ENCODE data around the gene KLHL2.
A peak's percentile ranks its signal among the peaks of the same experiment; 100 is the strongest.
"Not testable (repeated sequence)": the region's sequence is repeated elsewhere in the genome, so short reads cannot be mapped to it uniquely, and the experiment has no call there.

The KLHL2 gene

DNA sequence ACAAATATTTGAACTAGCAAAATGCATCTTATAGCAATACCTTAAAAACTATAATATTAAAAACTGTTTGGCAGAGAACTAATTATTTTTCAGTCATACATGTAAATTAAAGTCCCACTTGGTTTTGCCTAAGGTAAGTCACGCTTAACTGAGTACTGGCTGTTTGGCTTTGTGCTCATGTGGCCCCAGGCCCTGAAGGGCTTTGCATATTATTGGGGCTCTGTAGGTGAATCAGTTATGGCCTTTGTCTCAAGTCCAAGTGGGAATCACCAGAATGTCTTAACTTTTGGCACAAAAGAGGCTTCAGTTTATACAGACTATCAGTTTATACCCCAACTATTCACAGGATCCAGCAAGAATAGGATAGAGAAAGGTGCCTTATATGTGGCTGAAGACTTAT lies 29.5 kb downstream of the KLHL2 start:
- not testable (repeated sequence) for DNase-seq

- DNase-seq: not testable (repeated sequence)
These were observed 30.8 kb downstream of the KLHL2 start for GRCh38 chr4:165238041-165238640.

DNA sequence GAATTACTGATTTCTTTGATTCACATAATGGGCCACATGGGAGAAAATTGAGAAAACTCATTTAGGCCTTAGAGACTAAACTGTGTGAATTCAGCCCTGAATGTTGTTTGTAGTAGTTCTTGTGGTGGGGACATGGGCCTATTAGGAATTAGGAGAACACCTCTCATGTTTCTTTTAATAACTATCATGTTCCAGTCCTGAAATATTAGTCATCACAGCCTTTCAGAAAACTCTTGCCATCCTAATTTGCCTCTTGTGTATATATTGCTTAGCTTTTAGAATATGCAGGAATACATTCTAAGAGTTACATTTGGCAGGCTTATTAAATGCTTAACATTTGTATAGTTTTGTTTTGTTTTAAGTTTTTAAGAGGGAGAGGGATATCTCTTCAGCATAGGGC lies 33.4 kb downstream of the KLHL2 start:
- not testable (repeated sequence) for DNase-seq

GRCh38 chr4:165244148-165244547 lies 36.8 kb downstream of the KLHL2 start:
- DNase-seq: not testable (repeated sequence)

DNA sequence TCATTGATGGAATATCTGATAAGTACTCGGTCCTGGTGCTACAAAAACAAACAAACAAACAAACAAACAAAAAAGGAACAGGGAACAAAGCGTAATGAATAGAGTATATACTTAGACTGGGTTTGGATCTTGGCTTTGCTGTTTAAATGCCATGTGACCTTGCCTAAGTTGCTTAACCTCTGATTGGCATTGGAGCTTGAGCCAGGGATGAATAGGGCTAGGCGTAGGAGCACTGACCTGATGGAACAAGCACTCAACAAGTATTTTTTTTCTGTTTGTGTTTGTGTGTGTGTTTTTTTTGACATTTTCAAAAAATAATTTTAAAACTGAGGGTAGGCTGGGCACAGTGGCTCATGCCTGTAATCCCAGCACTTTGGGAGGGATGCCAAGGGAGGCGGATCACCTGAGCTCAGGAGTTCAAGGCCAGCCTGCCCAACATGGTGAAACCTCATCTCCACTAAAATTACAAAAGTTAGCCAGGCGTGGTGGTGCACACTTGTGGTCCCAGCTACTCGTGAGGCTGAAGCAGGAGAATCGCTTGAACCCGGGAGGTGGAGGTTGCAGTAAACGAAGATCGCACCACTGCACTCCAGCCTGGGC lies 37.3 kb downstream of the KLHL2 start:
- DNase-seq: not testable (repeated sequence)

DNA sequence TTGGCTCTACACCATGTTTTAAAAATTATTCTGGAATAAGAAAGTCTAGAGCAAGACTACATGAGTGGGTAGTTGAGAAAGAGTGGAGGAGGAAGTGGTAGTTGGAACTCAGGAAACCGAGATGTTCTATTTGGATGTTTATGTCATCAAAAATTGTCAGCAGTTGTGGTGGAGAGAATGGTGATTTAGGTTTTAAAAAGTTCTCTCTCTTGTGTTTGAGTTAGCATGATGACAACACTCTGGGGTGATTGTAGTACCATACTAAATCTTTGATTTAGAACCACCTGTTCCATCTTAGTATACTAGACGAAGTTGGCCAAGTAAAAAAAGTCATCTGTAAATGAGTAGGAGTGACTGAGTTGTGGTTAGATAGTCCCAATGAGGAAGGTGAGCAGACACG lies 40.7 kb downstream of the KLHL2 start:
- peak; percentile 65 for DNase-seq

GRCh38 chr4:165248904-165249303 lies 41.5 kb downstream of the KLHL2 start:
- not testable (repeated sequence) for DNase-seq

DNA sequence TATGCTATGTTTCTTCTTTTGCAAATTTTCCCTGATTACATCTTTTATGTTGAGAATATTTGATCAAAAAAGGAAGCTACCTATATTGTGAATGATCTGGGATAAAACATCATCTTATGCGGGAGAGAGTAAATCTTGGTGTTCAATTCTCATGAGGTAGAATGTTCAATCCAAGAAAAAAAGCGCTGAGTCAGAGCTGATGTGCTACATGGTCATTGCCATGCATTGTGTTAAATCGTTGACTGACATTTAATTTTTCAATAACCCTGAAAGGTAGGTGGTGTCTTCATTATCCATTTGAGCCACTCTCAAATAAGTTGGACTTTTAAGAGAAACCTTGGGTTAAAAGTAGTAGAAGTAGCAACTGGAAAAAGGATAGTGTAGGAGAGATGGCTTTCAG lies 47.4 kb downstream of the KLHL2 start:
- not testable (repeated sequence) for DNase-seq

DNA sequence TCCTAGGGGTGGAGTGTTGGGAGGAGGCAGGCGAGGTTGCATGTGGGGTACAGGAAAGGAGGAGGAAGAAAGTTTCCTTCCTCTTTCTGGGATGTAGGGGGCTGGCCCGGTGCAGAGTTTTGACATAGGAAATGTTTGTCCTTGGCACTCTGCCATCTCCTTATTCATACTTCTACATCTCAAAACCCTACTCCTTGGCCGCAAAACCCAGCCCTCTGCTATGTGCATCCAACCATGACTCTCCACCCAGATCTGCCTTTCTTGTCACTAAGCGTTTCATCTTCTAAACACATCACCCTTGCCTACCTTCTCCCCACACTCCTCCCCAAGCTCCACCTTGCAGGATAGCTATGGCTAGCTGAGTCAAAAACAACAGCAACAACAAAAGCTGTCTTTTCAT lies 48.1 kb downstream of the KLHL2 start:
- DNase-seq: peak; percentile 93

DNA sequence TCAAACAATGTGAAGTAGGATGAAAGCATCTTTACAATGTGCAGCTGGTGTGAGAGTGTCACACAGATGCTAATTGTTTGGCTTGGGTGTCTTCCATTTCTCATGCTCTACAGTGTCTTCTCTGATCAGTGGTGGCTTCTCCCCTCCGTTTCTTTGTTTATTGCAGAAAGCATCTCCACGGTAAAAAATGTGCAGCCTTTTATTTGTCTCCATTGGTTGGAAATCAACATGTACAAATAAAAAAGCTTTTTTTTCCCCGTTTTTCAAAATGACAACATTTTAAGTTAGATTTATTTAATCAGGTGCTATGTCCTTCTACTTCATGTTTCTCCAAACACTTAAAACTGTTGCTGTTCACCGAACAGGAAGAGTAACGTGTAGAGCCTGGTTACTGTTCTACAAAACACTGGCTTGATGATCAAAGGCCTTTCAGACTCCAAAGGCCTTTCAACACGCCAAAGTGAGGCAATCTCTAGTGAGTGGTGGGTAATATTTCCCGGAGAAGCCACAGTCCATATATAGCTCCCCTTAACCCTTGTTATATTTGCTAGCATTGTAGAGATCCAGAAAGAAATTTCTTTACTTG lies 48.8 kb downstream of the KLHL2 start:
- DNase-seq: peak; percentile 83

GRCh38 chr4:165259776-165260175 lies 52.4 kb downstream of the KLHL2 start:
- DNase-seq: not testable (repeated sequence)

- DNase-seq: not testable (repeated sequence)
These were observed 54.9 kb downstream of the KLHL2 start for GRCh38 chr4:165262306-165262705.

GRCh38 chr4:165263466-165263865 lies 56.1 kb downstream of the KLHL2 start:
- DNase-seq: not testable (repeated sequence)

DNA sequence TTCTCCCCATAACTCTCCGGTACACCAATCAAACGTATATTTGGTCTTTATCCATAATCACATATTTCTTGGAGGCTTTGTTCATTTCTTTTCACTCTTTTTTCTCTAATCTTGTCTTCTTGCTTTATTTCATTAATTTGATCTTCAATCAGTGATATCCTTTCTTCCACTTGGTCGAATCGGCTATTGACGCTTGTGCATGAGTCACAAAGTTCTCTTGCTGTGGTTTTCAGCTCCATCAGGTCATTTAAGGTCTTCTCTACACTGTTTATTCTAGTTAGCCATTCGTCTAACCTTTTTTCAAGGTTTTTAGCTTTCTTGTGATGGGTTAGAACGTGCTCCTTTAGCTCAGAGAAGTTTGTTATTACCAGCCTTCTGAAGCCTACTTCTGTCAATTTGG lies 62.6 kb downstream of the KLHL2 start:
- not testable (repeated sequence) for DNase-seq

GRCh38 chr4:165273443-165273842 lies 66.1 kb downstream of the KLHL2 start:
- DNase-seq: not testable (repeated sequence)

DNA sequence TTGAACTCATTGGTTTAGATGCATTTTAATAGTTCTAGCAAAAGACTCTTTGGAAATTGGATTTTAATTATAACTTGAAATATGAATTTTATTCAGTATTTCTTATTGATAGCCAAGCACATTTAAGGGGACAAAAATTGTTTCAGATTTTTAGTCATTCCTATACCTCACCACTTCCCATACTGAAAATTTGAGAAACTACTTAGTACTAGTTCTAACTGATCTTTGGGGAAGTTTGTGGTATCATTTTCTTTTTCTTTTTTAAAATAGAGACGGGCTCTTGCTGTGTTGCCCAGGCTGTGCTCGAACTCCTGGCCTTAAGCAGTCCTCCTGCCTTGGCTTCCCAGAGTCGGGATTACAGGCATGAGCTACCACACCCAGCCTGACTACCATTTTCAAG lies 68.0 kb downstream of the KLHL2 start:
- DNase-seq: not testable (repeated sequence)

DNA sequence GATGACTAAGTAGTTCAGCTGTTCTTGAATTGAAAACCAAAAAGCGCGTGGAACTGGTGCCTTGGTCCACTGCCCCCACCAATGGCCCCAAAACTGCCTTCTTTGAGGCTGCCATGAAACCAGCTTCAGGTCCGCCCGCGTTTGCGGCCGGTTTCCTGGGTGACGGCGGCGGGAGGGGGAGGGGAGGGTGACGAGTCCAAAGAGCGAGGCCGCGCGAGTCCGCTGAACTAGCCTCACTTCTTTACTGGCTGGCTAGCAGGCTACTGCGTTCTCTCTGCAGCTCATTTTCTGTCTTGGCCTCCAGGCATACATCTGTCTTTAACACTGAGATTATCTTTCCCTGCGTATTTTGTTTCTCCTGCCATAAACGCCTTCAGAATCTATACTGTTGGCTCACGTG lies 72.2 kb downstream of the KLHL2 start:
- not testable (repeated sequence) for DNase-seq

DNA sequence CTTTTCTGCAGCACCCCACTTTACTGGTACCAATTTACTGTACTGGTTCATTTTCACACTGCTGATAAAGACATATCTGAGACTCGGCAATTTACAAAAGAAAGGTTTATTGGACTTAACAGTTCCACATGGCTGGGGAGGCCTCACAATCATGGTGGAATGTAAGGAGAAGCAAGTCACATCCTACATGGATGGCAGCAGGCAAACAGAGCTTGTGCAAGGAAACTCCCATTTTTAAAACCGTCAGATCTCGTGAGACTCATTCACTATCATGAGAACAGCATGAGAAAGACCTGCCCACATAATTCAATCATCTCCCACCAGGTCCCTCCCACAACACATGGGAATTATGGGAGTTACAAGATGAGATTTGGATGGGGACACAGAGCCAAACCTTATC lies 77.3 kb downstream of the KLHL2 start:
- not testable (repeated sequence) for DNase-seq

- not testable (repeated sequence) for DNase-seq
These were observed 79.4 kb downstream of the KLHL2 start for GRCh38 chr4:165286619-165287340.

- no peak for DNase-seq
These were observed 80.9 kb downstream of the KLHL2 start for GRCh38 chr4:165288226-165288625.

- peak; percentile 53 for DNase-seq
These were observed 81.5 kb downstream of the KLHL2 start for GRCh38 chr4:165288639-165289422.

DNA sequence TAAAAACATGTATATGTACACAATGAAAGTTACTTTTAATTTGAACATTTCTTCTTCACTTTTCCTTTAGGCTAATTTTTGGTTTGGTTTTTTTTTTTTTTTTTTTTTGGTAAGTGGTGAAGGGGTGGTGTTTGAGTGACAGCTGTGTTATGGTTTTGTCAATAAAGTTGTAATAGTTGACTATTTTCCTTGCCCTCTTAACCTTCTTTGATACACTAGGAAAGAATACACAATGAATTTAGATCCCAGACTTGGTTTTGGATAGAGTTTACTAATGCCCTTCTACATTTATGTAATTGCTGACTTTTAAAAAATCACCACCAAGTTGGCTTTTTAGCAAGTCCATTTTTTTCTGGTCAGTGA lies 82.0 kb downstream of the KLHL2 start:
- DNase-seq: no peak

- no peak for DNase-seq
These were observed 85.7 kb downstream of the KLHL2 start for GRCh38 chr4:165293061-165293460.

All from GF-D8 (cell line).